ENCODE measurements around the gene SZRD1. TPM values are rescaled to one million over a fixed set of nuclear protein-coding genes. Genes with fewer than 3 reads are reported as not detected.
A peak's percentile ranks its signal among the peaks of the same experiment; 100 is the strongest.

SZRD1 gene
- total and polyA plus RNA-seq, 7 donors: 65.0 to 106 (median 77.3) TPM

GRCh38 chr1:16394977-16395376, 27.9 kb downstream of the SZRD1 start:
- DNase-seq: no peak
- Histone ChIP-seq H3K36me3 (peaks cover 8 to 63% (median 22%) of the 10 kb centered on the region in 4 donors), H3K27ac (no peak overlapping the region), H3K9me3 (no peaks in the 10 kb centered on the region), H3K27me3 (no peaks in the 10 kb centered on the region), H3K4me3 (no peak overlapping the region), H3K4me1 (peaks cover 0 to 45% (median 42%) of the 10 kb centered on the region in 4 donors)
- no peak for TF ChIP-seq POLR2A (IDR thresholded peaks at IDR 0.05)
- TF ChIP-seq, protein P1, sequence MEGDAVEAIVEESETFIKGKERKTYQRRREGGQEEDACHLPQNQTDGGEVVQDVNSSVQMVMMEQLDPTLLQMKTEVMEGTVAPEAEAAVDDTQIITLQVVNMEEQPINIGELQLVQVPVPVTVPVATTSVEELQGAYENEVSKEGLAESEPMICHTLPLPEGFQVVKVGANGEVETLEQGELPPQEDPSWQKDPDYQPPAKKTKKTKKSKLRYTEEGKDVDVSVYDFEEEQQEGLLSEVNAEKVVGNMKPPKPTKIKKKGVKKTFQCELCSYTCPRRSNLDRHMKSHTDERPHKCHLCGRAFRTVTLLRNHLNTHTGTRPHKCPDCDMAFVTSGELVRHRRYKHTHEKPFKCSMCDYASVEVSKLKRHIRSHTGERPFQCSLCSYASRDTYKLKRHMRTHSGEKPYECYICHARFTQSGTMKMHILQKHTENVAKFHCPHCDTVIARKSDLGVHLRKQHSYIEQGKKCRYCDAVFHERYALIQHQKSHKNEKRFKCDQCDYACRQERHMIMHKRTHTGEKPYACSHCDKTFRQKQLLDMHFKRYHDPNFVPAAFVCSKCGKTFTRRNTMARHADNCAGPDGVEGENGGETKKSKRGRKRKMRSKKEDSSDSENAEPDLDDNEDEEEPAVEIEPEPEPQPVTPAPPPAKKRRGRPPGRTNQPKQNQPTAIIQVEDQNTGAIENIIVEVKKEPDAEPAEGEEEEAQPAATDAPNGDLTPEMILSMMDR (IDR thresholded peaks at IDR 0.05): no peak
- no peak for TF ChIP-seq EP300 (IDR thresholded peaks at IDR 0.05)
- TF ChIP-seq POLR2AphosphoS5 (IDR thresholded peaks at IDR 0.05): no peak
- WGBS, 2 donors: 87 to 93% methylated on average over 13 of the region's 13 CpGs
- intact Hi-C loops (cut with DNase I): no loop called here

- no peak overlapping the region for H3K4me3 ChIP-seq
- TF ChIP-seq EP300 (IDR thresholded peaks at IDR 0.05): no peak
- no peak for TF ChIP-seq POLR2AphosphoS5 (IDR thresholded peaks at IDR 0.05)
- TF ChIP-seq, protein P1 (IDR thresholded peaks at IDR 0.05): no peak
- TF ChIP-seq POLR2A (IDR thresholded peaks at IDR 0.05): no peak
- 82 to 85% methylated on average over 7 of the region's 7 CpGs for WGBS, 2 donors
- H3K4me1 ChIP-seq: peaks cover 0 to 30% (median 28%) of the 10 kb centered on the region in 4 donors
- peak; percentile 71 for DNase-seq
- H3K27me3 ChIP-seq: no peaks in the 10 kb centered on the region
- no peaks in the 10 kb centered on the region for H3K9me3 ChIP-seq
- intact Hi-C loops (cut with DNase I): no loop called here
- H3K36me3 ChIP-seq: peaks cover 8 to 63% (median 22%) of the 10 kb centered on the region in 4 donors
- no peak overlapping the region for H3K27ac ChIP-seq
These were observed 29.5 kb downstream of the SZRD1 start for GRCh38 chr1:16396591-16396990.

DNA sequence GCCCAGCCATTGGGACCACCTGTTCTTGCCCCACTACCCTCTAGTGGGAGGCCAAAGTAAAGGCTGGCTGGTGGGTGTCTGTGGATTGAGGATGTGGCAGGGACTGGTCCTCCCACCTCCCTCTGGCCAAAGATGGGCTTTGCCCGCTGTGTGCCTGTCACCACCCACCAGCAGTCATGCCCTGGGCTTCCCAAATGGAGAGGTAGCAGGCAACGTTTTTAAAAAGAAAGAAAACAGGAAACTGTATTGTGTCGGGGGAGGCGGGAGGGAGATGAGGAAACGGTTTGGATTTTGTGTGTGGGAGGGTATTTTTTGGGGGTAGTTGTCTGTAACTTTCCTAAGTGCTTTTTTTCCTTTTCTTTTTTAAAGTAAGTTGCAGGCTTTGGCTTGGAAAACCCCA, 30.1 kb downstream of the SZRD1 start:
- intact Hi-C loops (cut with DNase I): no loop called here
- Histone ChIP-seq H3K36me3 (peaks cover 8 to 63% (median 22%) of the 10 kb centered on the region in 4 donors), H3K4me3 (no peak overlapping the region), H3K27ac (no peak overlapping the region), H3K9me3 (no peaks in the 10 kb centered on the region), H3K27me3 (no peaks in the 10 kb centered on the region), H3K4me1 (peaks cover 0 to 25% (median 23%) of the 10 kb centered on the region in 4 donors)
- TF ChIP-seq, protein P1 (IDR thresholded peaks at IDR 0.05): no peak
- TF ChIP-seq EP300 (IDR thresholded peaks at IDR 0.05): no peak
- TF ChIP-seq POLR2A (IDR thresholded peaks at IDR 0.05): no peak
- TF ChIP-seq POLR2AphosphoS5 (IDR thresholded peaks at IDR 0.05): no peak
- no peak for DNase-seq
- WGBS, 2 donors: 63 to 73% methylated on average over 5 of the region's 5 CpGs

DNA sequence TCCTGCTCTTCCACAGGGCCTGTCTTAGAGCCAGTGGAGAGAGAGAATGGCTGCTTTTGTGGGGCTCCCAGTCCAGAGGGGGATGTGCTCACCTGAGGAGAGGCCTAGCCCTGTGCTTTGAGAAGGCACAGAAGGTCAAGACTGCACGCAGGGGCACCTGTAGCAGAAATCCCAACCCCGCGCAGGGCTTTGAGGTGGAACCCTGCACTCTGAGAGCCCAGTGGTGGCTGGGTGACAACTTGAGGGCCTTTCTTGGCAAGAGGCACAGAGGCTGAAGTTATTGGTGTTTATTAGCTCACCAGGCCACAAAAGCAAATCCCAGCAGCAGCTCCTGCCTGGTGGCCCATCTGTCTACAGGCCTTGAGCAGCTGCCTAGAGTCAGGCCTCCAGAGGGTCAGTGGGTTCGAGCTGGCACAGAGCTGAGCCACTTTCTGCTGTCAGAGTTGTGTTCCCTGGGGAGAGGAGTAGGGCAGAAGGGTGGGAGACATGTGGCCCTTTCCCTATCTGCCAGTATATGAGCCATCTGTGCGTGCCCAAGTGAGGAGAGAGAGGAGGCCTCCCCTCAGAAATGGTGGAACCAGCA, 31.4 kb downstream of the SZRD1 start:
- H3K4me3 ChIP-seq: no peak overlapping the region
- peaks cover 0 to 11% (median 9%) of the 10 kb centered on the region in 4 donors for H3K4me1 ChIP-seq
- no peaks in the 10 kb centered on the region for H3K9me3 ChIP-seq
- H3K27me3 ChIP-seq: no peaks in the 10 kb centered on the region
- WGBS, 2 donors: 93 to 95% methylated on average over 5 of the region's 5 CpGs
- TF ChIP-seq POLR2AphosphoS5 (IDR thresholded peaks at IDR 0.05) (no peak), POLR2A (IDR thresholded peaks at IDR 0.05) (no peak), EP300 (IDR thresholded peaks at IDR 0.05) (no peak)
- TF ChIP-seq, protein P1 (IDR thresholded peaks at IDR 0.05): no peak
- intact Hi-C loops (cut with DNase I): no loop called here
- no peak for DNase-seq
- no peak overlapping the region for H3K27ac ChIP-seq
- H3K36me3 ChIP-seq: peaks cover 8 to 60% (median 21%) of the 10 kb centered on the region in 4 donors

DNA sequence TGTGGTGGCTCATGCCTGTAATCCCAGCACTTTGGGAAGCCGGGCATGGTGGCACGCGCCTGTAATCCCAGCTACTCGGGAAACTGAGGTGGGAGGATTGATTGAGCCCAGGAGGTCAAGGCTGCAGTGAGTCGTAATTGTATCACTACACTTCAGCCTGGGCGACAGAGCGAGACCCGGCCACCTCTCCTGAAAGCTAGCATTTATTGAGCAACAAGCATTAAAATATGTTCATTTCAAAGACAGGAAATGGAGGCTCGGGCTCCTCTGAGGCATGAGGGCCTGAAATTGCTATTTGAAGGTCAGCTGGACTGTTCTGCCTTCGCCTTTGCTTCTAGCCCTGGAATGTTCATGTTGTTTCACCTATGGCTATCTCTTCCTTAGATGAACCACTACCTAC, 35.7 kb downstream of the SZRD1 start:
- no peak for DNase-seq
- peaks cover 0 to 18% (median 2%) of the 10 kb centered on the region in 4 donors for H3K36me3 ChIP-seq
- H3K27me3 ChIP-seq: no peaks in the 10 kb centered on the region
- WGBS, 2 donors: 89 to 90% methylated on average over 10 of the region's 10 CpGs
- no peak overlapping the region for H3K4me3 ChIP-seq
- no peaks in the 10 kb centered on the region for H3K9me3 ChIP-seq
- no peaks in the 10 kb centered on the region for H3K4me1 ChIP-seq
- intact Hi-C loops (cut with DNase I): no loop called here
- H3K27ac ChIP-seq: no peak overlapping the region
- no peak for TF ChIP-seq POLR2A (IDR thresholded peaks at IDR 0.05)

Measured in sigmoid colon (tissue), 7 donors.